CD4-positive, alpha-beta T cell treated with Interleukin-15 for 1 hour (primary cell): ENCODE results near the gene WHRN.

Experiments
- DNase-seq: peaks from one replicate; pipeline ENCODE4 v3.0.0-alpha.2; 2020

The WHRN gene

DNA sequence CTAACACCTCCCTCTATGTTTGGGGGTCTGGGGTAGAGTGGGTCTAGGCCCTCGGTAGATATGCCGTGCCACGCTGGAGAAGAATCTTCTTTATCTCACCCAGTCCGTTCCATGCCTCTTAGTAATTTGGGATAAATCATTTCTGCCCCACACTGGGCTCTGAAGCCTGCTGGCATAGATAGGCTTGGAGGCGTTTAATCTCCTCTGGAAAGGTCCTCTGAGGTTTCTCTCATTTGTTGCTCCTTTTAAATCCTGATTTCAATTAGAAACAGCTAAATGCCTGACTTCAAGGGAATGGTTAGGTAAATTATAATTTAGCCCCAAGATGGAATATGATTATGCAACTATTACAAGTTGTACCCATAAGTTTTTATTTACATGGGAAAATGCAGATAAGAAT lies 59.7 kb downstream of the WHRN start:
- DNase-seq: no peak

DNA sequence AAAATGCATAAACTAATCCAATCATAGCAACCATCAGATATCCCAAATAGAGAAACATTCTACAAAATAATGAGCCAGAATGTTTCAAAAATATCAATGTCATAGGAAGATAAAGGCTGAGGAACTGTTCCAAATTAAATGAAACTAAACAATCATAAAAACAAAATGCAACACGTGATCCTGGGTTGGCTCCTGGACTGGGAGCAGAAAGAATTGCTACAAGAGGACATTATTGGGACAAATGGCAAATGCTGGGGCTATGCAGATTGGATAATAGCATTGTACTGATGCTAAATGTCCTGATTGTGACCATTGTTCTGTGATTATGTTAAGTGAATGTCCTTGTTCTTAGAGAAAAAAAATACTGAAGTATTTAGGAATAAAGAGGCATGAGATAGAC lies 63.3 kb downstream of the WHRN start:
- DNase-seq: no peak

DNA sequence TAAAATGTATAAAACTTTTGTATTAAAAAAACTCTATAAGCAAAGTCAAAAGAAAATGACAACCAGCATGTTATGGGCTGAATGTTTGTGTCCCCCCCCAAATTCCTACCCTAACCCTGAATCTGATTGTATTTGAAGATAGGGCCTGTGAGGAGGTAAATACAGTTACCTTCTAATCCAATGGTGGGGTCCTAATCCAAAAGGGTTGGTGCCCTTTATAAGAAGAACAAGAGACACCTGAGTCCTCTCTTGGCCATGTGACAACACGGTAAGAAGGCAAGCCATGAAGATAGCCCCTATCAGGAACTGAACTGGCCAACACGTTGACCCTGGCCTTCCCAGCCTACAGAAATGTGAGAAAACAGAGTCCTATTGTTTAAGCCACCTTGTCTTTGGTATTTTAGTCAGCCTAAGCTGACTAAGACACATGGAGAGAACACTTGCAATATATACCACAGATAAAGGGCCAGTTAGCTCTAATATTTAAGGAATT lies 67.8 kb downstream of the WHRN start:
- no peak for DNase-seq

DNA sequence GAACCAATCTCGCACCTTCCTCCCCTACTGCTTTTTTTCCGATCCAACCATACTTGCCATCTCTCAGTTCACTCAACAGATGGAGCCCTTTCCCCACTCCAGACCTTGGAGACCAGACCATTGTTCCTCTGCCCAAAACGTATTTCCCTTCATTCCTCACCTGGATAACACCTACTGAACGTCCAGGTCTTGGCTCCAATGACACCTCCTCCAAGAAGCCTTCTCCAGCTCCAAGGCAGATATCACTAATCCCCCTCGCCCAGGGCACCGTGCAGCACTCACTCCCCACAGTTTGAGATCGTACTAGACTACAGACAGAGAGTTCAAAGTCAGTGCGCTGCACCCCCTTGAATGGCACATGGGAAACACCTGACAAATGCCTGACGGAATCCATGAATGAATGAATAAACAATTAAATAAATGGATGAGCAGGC lies 70.4 kb downstream of the WHRN start:
- DNase-seq: no peak

DNA sequence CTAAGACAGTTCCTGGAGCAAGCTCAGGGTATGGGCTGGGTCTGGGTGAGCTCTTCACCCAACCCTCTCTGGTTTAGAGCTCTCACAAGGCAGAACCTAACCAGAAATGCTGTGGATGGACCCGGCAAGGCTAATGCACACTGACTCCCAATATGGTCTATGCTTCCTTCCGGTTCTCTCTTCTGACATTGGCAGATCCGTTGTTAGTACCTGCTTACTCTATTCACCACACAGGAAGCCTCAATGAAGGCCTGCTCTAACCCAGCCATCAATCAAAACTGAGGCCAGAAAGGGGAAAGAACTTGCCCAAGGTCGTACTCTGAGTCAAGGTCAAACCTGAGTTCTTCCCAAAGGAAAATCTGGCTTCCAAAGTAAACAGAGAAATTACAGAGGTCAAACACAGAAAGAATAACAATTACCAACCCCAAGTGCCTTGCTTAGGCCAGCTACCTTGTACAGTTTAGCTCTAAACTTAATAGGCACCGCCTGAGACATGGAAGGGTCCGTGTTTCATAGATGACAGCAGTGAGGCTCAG lies 71.5 kb downstream of the WHRN start:
- DNase-seq: no peak

DNA sequence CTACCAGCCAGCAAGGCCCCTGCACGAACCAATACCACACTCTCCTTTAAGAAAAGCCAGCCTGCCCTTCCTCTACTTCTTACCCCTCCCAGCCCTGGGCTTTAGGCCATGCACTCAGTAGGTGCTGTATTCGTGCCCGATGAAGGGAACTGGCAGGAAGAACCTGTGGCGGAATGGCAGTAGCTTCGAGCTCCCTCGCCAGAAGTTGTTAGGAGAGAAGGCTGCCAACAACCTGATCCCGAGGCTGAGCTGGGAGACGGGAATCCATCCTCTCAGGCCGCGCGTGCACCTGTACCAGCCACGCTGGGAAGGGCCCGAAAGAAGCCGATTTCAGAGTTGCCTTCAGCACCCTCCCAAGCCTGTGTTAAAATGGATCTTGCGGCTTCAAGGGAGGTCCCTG lies 72.2 kb downstream of the WHRN start:
- no peak for DNase-seq

DNA sequence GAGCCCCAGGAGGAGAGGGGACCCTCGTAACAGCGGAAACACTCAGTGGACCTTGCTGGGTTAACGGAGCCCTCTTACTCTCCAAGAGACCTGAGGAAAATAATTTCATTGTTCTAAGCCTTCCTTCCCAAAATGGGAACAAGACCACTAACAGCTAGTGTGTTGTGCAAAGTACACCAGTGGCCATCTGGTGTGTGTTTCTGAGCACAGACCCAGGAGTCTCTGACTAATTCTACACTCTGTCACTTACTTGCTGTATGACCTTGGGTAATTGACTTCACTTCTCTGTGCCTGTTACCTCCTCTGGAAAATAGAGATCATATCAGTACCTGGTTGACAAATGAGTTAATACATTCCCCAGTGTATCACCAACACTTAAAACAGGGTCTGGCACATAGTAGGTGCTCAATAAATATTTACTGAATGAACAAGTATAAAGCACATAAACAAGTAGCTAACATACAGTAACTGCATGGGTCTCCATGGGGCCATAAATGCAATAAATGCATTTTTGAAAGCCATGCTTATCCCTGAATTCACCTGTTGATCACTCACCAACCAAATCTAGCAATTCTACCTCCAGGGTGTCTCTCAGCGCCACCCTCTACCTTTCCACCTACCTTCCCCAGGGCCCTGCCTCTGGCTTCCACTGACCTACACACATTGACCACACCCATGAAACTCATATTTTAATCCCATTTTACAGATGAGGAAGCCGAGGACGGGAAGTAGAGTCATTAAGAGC lies 72.8 kb downstream of the WHRN start:
- no peak for DNase-seq

DNA sequence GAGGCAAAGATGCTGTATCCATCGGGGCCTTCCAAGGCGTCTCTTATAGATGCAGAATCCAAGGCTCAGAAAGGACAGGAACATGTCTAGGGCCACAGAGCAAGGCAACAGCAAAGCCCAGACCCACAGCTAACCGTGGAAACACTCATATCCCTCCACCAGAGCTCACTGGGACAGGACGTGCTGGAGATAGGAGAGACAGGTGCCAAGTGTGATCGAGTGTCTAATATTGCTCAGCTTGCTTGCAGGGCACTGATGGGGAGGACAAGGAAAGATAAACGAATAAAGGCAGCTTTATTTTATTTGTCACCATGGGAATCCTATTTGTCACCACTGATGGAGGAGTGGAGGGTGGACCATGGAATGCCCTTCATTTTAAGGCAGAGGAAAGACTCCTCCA lies 73.5 kb downstream of the WHRN start:
- no peak for DNase-seq

DNA sequence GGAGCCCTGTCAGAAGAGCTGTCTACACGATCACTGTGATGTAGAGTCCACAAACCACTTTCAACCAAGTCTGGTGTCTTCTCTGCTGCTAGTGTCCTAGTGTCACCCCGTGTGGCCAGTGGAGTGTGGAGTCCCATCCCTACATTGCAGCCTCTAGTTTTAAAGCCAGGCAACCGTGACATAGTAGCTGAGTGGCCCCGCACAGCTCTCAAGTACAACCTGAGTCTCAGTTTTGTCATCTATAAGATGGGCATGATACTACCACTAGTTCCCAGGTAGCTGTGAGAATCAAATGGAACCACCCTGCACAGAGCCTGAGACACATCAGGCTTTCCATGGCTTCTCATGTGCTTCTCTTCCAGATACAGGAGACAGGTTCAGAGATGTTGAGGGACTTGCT lies 74.3 kb downstream of the WHRN start:
- DNase-seq: no peak

DNA sequence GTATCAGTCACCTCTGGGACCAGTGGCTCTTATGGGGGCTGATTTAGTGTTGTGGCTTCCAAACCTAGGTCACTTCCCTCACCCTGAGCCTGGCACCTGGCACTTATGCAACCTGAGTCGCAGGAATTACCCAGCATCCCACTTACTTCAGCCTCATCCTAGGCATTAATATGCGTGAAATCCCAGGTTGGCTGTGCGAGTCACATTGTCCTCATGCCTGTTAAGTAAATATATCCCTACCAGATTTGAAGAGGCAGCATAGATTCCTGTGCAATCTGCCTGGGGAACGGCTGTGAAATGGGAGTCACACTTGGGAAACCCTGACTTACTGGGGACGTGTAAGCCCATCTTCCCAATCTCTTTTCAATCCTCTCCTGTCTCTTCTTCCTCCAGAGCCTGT lies 74.8 kb downstream of the WHRN start:
- no peak for DNase-seq

DNA sequence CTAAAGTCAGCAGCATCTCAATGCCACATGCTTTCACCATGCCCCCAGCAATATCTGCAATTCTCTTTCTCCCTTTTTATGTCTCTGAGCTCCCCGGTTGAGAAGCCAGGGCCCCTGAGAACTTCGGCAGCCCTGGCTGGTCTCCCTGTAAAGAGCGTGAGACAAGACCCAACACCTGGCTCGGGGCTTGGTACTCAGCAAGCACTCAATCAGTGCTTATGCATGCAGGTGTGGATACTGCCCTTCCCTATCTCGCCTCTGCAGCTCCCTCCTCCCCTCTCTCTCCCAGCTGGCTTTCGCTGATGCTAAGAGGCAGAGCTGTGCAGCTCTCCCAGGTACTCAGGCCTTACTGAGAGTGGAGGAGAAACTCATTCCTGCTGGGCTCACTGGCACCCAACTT lies 75.8 kb downstream of the WHRN start:
- DNase-seq: no peak

DNA sequence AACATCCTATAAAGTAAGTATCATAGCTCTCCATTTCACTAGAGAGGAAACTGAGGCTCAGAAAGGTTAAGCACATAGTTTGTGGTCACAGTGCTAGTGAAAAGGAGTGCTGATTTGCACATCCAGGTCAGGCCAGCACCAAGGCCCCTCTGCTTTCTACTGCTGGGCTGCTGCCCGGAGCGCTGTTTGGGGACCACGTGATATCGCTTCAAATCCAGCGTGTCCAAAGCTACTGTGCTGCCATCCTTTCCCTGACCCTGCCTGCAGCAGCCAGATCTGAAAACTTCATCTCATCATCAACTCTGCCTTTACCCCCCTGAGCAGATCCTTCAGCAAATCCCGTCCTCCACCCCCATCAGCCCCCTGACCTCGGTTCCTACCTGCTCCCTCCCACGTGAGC lies 76.8 kb downstream of the WHRN start:
- no peak for DNase-seq

DNA sequence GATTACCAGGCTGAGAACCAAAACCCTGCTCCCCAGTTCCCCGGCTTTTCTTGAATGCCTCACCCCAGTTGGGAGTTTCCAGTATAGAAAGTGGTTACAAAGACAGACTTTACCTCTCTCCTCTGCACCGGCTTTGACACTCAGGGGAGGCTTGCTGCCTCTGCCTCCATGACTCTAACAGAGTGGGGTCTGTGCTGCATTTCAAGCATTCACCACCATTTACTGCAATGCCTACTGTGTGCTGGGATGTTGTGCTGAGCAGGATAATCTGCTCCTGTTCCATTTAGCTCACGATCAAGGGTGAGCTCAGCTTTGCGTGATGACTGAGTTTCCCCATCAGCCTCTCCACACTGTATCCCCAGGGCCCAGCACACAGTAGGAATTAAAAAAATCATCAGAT lies 77.6 kb downstream of the WHRN start:
- DNase-seq: no peak

DNA sequence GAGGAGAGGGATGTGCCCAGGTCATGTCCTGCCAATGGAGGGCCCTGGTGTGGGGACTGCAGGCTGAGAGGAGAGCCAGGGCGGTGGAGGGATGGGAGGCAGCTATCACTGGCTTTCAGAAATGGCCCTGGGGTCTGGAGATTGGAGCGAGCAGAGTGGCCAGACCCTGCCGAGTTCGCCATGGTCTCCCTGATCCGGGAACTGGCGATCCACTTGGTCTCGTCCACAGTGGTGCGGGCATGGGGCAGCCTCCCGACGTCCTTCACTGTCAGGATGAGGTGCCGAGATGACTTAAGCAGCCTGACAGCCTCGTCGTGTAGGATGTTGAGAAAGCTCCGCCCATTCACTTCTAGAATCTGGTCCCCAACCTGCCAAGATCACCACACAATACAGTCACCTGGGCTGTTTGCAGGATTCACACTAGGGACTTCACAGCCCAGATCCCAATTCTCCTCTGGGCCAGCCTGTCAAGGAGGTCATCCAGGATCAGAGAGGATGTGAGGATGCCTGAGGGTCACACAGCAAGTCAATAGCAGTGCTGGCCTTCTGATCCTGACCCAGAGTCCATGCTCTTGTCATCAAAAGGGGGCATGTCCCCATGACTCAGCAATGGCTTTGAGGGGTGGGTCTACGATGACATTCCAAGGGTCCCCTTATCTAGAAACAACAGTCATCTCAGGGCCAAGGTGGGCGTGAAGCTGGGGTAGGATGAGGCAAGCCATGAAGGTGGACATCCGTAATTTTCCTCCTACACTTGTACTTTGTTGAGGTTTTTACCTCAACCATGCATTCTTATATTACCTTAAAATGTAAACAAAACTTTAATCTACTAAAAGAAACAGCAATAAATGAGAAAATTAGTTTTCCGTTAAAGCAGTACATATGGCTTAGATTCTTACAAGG lies 79.0 kb downstream of the WHRN start:
- no peak for DNase-seq

DNA sequence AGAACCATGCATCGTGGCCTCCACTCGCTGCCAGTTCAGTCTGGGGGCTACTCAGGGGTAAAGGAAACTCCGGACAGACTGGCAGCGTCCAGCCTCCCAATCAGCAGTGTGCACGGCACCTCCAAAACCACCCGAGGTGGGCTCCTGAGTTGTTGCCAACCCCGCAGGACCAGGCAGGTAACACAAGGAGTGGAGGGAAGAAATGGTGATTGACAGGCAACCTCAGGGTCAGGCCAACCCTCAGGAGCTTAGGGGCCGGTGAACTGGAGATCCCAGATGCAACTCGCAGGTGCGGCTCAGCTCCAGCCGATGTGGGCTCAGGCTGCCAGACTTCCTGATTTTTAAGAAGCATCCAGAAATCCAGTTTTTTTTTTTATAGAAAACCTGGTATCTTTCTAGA lies 80.1 kb downstream of the WHRN start:
- DNase-seq: no peak

DNA sequence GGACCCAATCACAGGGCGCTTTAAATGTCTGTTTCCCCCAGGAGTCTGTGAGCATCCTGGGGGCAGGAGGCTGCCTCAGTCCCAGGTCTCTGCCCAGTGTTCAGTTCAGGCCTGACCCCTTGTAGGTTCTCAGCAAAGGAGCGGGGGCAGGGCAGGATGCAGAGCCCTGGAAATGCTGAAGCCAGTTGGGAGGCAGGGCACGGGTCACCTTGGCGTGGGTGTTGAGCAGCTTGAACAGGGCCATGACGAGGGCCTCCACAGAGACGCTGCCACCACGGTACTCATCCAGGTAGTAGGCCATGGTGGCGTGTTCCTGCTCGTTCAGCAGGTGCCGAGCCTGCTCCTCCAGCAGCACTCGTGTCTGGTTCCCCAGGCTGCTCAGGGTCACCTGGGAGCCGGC lies 81.1 kb downstream of the WHRN start:
- DNase-seq: no peak

DNA sequence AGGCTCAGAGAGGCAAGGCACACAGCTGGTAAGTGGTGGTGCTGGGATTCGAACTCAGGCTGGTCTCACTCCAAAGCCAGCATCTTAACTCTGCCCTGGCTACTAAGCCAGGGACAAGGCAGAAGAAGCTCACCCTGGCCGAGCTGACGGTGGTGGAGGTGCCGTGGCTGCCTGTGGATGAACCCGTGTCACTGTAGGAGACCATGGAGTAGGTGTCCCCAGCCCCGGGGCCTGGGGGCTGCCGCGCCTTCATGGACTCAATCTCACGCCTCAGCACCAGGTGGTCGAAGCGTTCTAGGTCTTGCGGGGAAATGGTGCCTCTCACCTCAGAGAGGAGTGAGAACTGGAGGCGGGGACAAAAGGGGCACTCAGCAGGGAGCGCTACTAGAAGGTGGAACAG lies 82.1 kb downstream of the WHRN start:
- DNase-seq: no peak

DNA sequence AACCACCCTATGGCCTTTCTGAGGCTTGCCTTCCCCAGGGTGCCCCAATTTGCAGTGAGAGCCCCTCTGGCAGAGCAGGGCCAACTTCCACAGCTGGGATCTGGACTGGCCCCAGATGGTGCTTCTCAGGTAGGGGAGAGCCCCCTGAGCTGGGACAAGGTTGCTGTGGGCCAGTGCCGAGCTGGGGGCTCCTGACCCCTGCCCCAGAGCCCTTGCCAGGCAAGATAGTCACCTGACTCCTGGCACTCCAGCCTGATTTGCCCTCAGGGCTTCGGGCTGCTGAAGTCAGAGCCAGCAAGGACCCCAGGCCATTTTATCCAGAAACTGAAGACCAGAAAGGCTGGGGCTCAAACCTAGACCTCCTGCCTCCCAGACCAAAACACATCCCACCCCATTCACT lies 84.1 kb downstream of the WHRN start:
- DNase-seq: no peak

DNA sequence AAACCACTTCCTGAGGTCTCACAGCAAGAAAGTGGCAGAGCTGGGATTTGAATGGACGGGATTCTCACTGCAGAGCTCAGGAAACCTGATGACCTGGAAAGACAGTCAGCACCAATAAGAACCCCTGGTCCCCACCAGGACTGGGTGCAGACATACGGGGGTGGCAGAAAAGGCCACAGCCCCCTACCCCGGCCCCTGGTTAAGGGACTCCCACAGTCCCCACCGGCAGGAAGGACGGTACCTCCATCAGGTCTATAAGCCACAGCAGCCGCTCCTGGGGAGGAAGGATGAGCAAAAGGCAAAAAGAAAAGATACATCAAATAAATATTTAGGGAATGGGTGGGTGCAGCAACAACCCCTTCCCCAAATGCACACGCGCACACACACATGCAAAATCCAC lies 85.5 kb downstream of the WHRN start:
- DNase-seq: no peak

DNA sequence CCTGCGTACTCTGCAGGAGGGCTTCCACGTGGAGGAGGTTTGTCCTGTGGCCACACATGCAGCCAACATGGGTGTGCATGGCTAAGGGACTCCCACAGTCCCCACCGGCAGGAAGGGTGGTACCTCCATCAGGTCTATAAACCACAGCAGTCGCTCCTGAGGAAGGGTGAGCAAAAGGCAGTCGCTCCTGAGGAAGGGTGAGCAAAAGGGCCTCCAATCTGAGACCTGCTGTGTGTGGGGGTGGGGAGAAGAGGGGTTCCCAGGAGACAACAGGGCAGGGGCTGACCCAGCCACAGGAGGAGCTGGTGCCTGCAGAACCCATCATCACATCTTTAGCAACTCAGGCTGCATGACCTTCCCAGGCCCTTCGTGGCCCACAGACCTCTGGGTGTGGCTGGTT lies 87.2 kb downstream of the WHRN start:
- DNase-seq: no peak

DNA sequence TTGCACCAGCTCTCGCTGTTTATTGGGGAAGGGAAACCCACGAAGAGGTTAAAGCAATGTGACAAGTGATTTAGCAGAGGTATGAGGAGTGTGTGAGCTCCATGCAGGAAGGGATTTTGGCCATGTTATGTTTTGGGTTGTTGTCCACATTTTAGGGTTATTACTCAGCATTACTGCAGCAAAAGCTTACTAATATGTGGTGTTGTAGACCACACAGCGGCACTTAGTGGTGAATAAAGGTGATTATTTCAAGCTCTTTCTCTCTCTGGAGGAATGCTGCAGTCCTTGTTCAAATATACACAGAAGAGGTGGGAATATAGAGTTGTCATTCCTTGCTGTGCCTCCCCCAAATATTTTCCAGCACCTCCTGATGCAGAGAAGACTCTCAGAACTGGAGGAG lies 87.8 kb downstream of the WHRN start:
- DNase-seq: no peak

DNA sequence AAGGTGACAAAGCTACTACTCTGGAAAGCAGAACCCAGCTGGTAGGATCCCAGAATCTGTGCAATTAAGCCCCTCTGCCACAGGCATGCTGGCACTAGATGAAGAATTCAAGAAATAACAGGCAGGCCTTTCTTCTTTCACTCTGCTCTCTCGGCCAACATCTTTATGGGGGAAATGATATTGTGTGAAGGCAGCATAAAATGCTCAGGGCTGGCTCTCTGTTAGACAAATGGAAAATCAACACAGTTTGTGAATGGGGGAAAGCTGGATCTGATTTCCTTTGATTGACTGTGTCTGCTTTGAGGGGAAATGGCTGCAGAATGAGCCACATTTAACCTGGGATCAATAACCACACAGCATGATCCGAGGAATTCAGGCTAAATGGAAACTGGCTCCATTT lies 88.4 kb downstream of the WHRN start:
- DNase-seq: no peak

DNA sequence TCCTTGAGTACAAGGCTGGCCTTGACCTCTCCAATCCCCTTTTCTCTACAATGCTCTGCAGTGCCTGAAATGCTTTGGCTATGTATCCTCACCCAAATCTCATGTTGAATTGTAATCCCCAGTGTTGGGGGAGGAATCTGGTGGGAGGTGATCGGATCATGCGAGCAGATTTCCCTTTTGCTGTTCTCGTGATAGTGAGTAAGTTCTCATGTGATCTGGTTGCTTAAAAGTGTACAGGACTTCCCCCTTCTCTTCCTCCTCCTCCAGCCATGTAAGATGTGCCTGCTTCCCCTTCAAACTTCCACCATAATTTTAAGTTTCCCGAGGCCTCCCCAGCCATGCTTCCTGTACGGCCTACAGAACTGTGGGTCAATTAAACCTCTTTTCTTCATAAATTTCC lies 89.0 kb downstream of the WHRN start:
- no peak for DNase-seq

DNA sequence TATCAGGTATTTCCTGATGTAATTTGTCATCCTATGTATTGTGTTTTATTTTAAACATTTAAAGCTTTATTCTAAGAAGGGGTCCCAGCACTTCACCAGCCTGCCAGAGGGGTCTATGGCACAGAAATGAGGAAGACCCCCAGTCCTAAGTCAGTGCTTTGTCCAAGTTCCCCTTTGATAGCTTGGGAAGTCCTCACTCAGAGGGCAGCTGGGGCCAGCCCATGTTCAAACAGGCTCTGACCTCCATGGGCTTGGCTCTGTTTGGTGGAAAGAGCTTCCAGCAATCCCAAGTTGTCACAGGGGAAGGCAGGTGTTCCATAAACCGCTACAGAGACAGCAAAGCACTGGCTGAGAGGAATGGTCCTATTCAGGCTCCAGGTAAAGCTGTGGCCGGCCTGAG lies 90.9 kb downstream of the WHRN start:
- DNase-seq: no peak
